ENCODE data around the gene TMEM238. TPM values are rescaled to one million over a fixed set of nuclear protein-coding genes. Genes with fewer than 3 reads are reported as not detected.
A peak's percentile ranks its signal among the peaks of the same experiment; 100 is the strongest.

TMEM238 gene
- total RNA-seq, 1 donor from 2014 or later: 0.40 TPM

GRCh38 chr19:55353803-55354697 is 30.0 kb downstream of the TMEM238 start:
- no peak for DNase-seq (ENCODE audit: low read depth, low spot score)
- no peaks in the 10 kb centered on the region for H3K36me3 Mint-ChIP-seq (ENCODE audit: low read depth)
- no peaks in the 10 kb centered on the region for H3K9me3 Mint-ChIP-seq
- no peak for TF ChIP-seq CTCF (conservative IDR thresholded peaks at IDR 0.05)
- no peak overlapping the region for H3K27ac Mint-ChIP-seq (ENCODE audit: unreplicated experiment)
- peaks cover 8% of the 10 kb centered on the region for H3K4me1 Mint-ChIP-seq
- peak overlapping the region; percentile 59 for H3K4me3 Mint-ChIP-seq
- peaks cover 78% of the 10 kb centered on the region for H3K27me3 Mint-ChIP-seq (ENCODE audit: low read depth)

GRCh38 chr19:55353356-55353802 is 30.7 kb downstream of the TMEM238 start:
- peaks cover 8% of the 10 kb centered on the region for H3K4me1 Mint-ChIP-seq
- H3K9me3 Mint-ChIP-seq: no peaks in the 10 kb centered on the region
- no peak for DNase-seq (ENCODE audit: low read depth, low spot score)
- no peak for TF ChIP-seq CTCF (conservative IDR thresholded peaks at IDR 0.05)
- H3K27me3 Mint-ChIP-seq (ENCODE audit: low read depth): peaks cover 74% of the 10 kb centered on the region
- H3K27ac Mint-ChIP-seq (ENCODE audit: unreplicated experiment): no peak overlapping the region
- H3K36me3 Mint-ChIP-seq (ENCODE audit: low read depth): no peaks in the 10 kb centered on the region
- peak overlapping the region; percentile 59 for H3K4me3 Mint-ChIP-seq

GRCh38 chr19:55352549-55353145 is 31.4 kb downstream of the TMEM238 start:
- Mint-ChIP-seq H3K4me1 (peaks cover 13% of the 10 kb centered on the region), H3K4me3 (peak overlapping the region; percentile 62), H3K36me3 (ENCODE audit: low read depth) (no peaks in the 10 kb centered on the region), H3K9me3 (no peaks in the 10 kb centered on the region), H3K27ac (ENCODE audit: unreplicated experiment) (no peak overlapping the region), H3K27me3 (ENCODE audit: low read depth) (peaks cover 69% of the 10 kb centered on the region)
- no peak for TF ChIP-seq CTCF (conservative IDR thresholded peaks at IDR 0.05)
- DNase-seq (ENCODE audit: low read depth, low spot score): no peak

- Mint-ChIP-seq H3K27me3 (ENCODE audit: low read depth) (peaks cover 63% of the 10 kb centered on the region), H3K4me1 (peaks cover 13% of the 10 kb centered on the region), H3K4me3 (no peak overlapping the region)
Measured at GRCh38 chr19:55352040-55352439, 32.1 kb downstream of the TMEM238 start.

More at GRCh38 chr19:55352040-55352439, 32.1 kb downstream of the TMEM238 start:
- Mint-ChIP-seq H3K36me3 (ENCODE audit: low read depth) (no peaks in the 10 kb centered on the region), H3K27ac (ENCODE audit: unreplicated experiment) (no peak overlapping the region), H3K9me3 (no peaks in the 10 kb centered on the region)
- no peak for DNase-seq (ENCODE audit: low read depth, low spot score)
- no peak for TF ChIP-seq CTCF (conservative IDR thresholded peaks at IDR 0.05)
